ENCODE measurements around the gene NUCB2. TPM values are rescaled to one million over a fixed set of nuclear protein-coding genes. Genes with fewer than 3 reads are reported as not detected.

NUCB2 gene
- total RNA-seq, 1 donor, result 109 TPM

DNA sequence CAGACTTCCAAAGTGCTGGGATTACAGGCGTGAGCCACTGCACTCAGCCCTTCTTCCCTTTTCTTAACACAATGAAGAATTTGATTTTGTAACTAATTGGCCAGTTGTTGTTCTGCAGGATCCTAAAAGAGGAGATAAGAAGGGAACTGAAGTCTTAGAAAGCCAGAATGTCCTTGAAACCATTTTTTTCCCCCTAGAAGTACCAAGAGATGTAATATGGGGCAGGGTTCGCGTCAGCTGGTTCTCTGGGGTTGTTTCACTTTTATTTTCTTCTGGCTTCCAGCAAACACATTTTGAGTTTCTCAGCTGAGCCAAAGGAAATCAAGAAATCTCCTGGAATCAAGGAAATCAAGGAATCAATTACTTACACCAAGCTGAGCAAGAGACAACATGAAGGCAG is 7.6 kb upstream of the NUCB2 start:
- no peak for TF ChIP-seq CTCF (IDR thresholded peaks at IDR 0.05; ENCODE audit: extremely low read depth, low read depth, low read length)
- Histone ChIP-seq H3K4me3 (ENCODE audit: insufficient read depth, low read length) (no peak overlapping the region), H2AFZ (ENCODE audit: low read length) (no peak overlapping the region), H3K4me1 (ENCODE audit: insufficient read depth, low read length) (peaks cover 2% of the 10 kb centered on the region), H3K27me3 (ENCODE audit: insufficient read depth, low read length) (no peaks in the 10 kb centered on the region), H3K27ac (ENCODE audit: low read depth, low read length) (no peak overlapping the region), H4K20me1 (ENCODE audit: insufficient read depth, low read length) (no peaks in the 10 kb centered on the region), H3K9me3 (ENCODE audit: low read depth, low read length) (no peaks in the 10 kb centered on the region), H3K4me2 (ENCODE audit: insufficient read depth, low read length) (no peak overlapping the region), H3K79me2 (ENCODE audit: insufficient read depth, low read length) (no peaks in the 10 kb centered on the region), H3K36me3 (ENCODE audit: insufficient read depth, low read length) (no peaks in the 10 kb centered on the region)
- DNase-seq (ENCODE audit: insufficient read length, low spot score, missing footprints), result no peak

GRCh38 chr11:17272801-17273200 is 3.7 kb upstream of the NUCB2 start:
- Histone ChIP-seq H3K4me3 (ENCODE audit: insufficient read depth, low read length) (no peak overlapping the region), H3K36me3 (ENCODE audit: insufficient read depth, low read length) (no peaks in the 10 kb centered on the region), H3K27ac (ENCODE audit: low read depth, low read length) (no peak overlapping the region), H3K4me1 (ENCODE audit: insufficient read depth, low read length) (peaks cover 9% of the 10 kb centered on the region), H3K79me2 (ENCODE audit: insufficient read depth, low read length) (peaks cover 13% of the 10 kb centered on the region), H2AFZ (ENCODE audit: low read length) (no peak overlapping the region), H3K4me2 (ENCODE audit: insufficient read depth, low read length) (no peak overlapping the region), H4K20me1 (ENCODE audit: insufficient read depth, low read length) (no peaks in the 10 kb centered on the region), H3K27me3 (ENCODE audit: insufficient read depth, low read length) (no peaks in the 10 kb centered on the region), H3K9me3 (ENCODE audit: low read depth, low read length) (no peaks in the 10 kb centered on the region)
- no peak for DNase-seq (ENCODE audit: insufficient read length, low spot score, missing footprints)
- TF ChIP-seq CTCF (IDR thresholded peaks at IDR 0.05; ENCODE audit: extremely low read depth, low read depth, low read length), result no peak

GRCh38 chr11:17273211-17273610 is 3.3 kb upstream of the NUCB2 start:
- no peak overlapping the region for H3K4me2 ChIP-seq (ENCODE audit: insufficient read depth, low read length)
- peaks cover 17% of the 10 kb centered on the region for H3K79me2 ChIP-seq (ENCODE audit: insufficient read depth, low read length)
- no peaks in the 10 kb centered on the region for H3K27me3 ChIP-seq (ENCODE audit: insufficient read depth, low read length)
- no peak overlapping the region for H3K4me3 ChIP-seq (ENCODE audit: insufficient read depth, low read length)
- H4K20me1 ChIP-seq (ENCODE audit: insufficient read depth, low read length), result no peaks in the 10 kb centered on the region
- peak overlapping the region; percentile 8 for H2AFZ ChIP-seq (ENCODE audit: low read length)
- no peaks in the 10 kb centered on the region for H3K9me3 ChIP-seq (ENCODE audit: low read depth, low read length)
- peaks cover 9% of the 10 kb centered on the region for H3K4me1 ChIP-seq (ENCODE audit: insufficient read depth, low read length)
- TF ChIP-seq CTCF (IDR thresholded peaks at IDR 0.05; ENCODE audit: extremely low read depth, low read depth, low read length), result no peak
- DNase-seq (ENCODE audit: insufficient read length, low spot score, missing footprints), result peak; percentile 50
- H3K36me3 ChIP-seq (ENCODE audit: insufficient read depth, low read length), result no peaks in the 10 kb centered on the region
- H3K27ac ChIP-seq (ENCODE audit: low read depth, low read length), result no peak overlapping the region

DNA sequence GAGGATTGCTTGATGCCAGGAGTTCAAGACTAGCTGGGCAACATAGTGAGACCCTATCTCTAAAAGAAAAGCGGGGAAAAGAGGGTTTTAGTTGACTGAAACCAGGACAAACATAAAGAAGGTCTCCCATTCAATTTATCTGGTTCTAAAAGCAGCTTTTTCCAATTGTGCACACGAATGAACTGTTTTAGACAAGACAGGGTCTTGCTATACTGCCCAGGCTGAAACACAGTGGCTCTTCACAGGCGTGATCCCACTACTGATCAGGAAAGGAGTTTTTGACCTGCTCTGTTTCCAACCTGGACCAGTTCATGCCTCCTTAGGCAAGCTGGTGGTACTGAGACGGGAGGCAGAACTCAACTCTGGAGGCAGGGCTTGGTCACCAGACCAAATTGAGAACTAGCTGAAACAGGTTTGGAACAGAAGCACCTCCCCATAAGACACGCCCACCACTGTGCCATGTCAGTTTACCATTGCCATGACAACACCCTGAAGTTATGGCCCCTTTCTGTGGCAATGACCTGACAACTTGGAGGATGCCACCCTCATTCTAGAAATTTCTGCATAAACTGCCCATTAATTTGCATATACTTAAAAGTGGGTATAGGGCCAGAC is 2.8 kb upstream of the NUCB2 start:
- peaks cover 9% of the 10 kb centered on the region for H3K4me1 ChIP-seq (ENCODE audit: insufficient read depth, low read length)
- no peaks in the 10 kb centered on the region for H3K27me3 ChIP-seq (ENCODE audit: insufficient read depth, low read length)
- no peak overlapping the region for H3K27ac ChIP-seq (ENCODE audit: low read depth, low read length)
- H3K36me3 ChIP-seq (ENCODE audit: insufficient read depth, low read length), result no peaks in the 10 kb centered on the region
- TF ChIP-seq CTCF (IDR thresholded peaks at IDR 0.05; ENCODE audit: extremely low read depth, low read depth, low read length), result no peak
- peaks cover 23% of the 10 kb centered on the region for H3K79me2 ChIP-seq (ENCODE audit: insufficient read depth, low read length)
- H3K4me2 ChIP-seq (ENCODE audit: insufficient read depth, low read length), result no peak overlapping the region
- H3K9me3 ChIP-seq (ENCODE audit: low read depth, low read length), result no peaks in the 10 kb centered on the region
- no peak overlapping the region for H3K4me3 ChIP-seq (ENCODE audit: insufficient read depth, low read length)
- no peak for DNase-seq (ENCODE audit: insufficient read length, low spot score, missing footprints)
- no peak overlapping the region for H2AFZ ChIP-seq (ENCODE audit: low read length)
- H4K20me1 ChIP-seq (ENCODE audit: insufficient read depth, low read length), result peaks cover 3% of the 10 kb centered on the region

All from osteoblast (primary cell).